H1 (cell line): ENCODE results near the gene TCERG1L. TPM values are rescaled to one million over a fixed set of nuclear protein-coding genes. Genes with fewer than 3 reads are reported as not detected.

ENCODE experiments used
- CTCF ChIA-PET: fragments of 300-600 bp; sonication (Branson Sonifier 250); formaldehyde crosslinking; loops from one replicate; lab custom pipeline; 2021; ENCODE audit not compliant: partially characterized antibody; lab: Charles Lee
- POLR2A ChIA-PET: fragments of 300-600 bp; sonication (Branson Sonifier 250); formaldehyde crosslinking; loops from one replicate; lab custom pipeline; 2021; ENCODE audit warnings: inconsistent platforms; ENCODE audit not compliant: partially characterized antibody; lab: Charles Lee
- DNase-seq, 2 experiments: peaks; one replicate each; pipeline versions ENCODE4 v3.0.0 to v3.0.0-alpha.2; 2010 to 2022; ENCODE audit warnings: low spot score in 2 of 2, low read depth in 1 of 2, mixed read lengths in 1 of 2
- FAIRE-seq: peaks from 2 replicates; lab custom pipeline; 2011; peaks lifted over from hg19 to GRCh38; lab: Jason Lieb, UNC
- H2AFZ ChIP-seq: 2 replicates; pipeline ENCODE4 v1.8.1; 2012; ENCODE audit warnings: low read length, inconsistent platforms
- H2AK5ac ChIP-seq: 2 replicates; pipeline ENCODE4 v1.6.1; 2013; ENCODE audit warnings: low read depth, low read length
- H2BK120ac ChIP-seq: replicated peaks from 2 replicates; pipeline ENCODE3; 2013; ENCODE audit warnings: low read depth, low read length, inconsistent platforms
- H2BK12ac ChIP-seq: 2 replicates; pipeline ENCODE4 v1.6.1; 2013; ENCODE audit warnings: low read depth, low read length
- H2BK15ac ChIP-seq: 2 replicates; pipeline ENCODE4 v1.6.1; 2013; ENCODE audit warnings: low read length
- H2BK20ac ChIP-seq: 2 replicates; pipeline ENCODE4 v1.6.1; 2013; ENCODE audit warnings: low read length
- H2BK5ac ChIP-seq: 2 replicates; pipeline ENCODE4 v1.6.1; 2013; ENCODE audit warnings: low read depth, low read length
- H3K14ac ChIP-seq: 2 replicates; pipeline ENCODE4 v1.6.1; 2013; ENCODE audit warnings: inconsistent platforms; ENCODE audit not compliant: insufficient read length
- H3K18ac ChIP-seq: 2 replicates; pipeline ENCODE4 v1.6.1; 2013; ENCODE audit warnings: low read length; ENCODE audit errors: extremely low read depth
- H3K23ac ChIP-seq: 2 replicates; pipeline ENCODE4 v1.6.1; 2013; ENCODE audit warnings: inconsistent platforms; ENCODE audit not compliant: insufficient read length
- H3K23me2 ChIP-seq: 2 replicates; pipeline ENCODE4 v1.6.1; 2013; ENCODE audit warnings: low read depth, low read length
- H3K27ac ChIP-seq: 2 replicates; pipeline ENCODE4 v1.6.1; 2011; ENCODE audit warnings: low read depth, low read length, inconsistent platforms
- H3K27me3 ChIP-seq, 4 experiments: replicated peaks in 1 of 4; 1 replicate in 1 of 4; 2 replicates in 3 of 4; pipeline versions ENCODE4 v1.6.1 to v1.8.1; 2011 to 2013; ENCODE audit warnings: low read length in 3 of 4, mild to moderate bottlenecking in 3 of 4, inconsistent platforms in 2 of 4, mixed read lengths in 2 of 4, moderate library complexity in 1 of 4; ENCODE audit not compliant: control insufficient read depth in 3 of 4, insufficient read depth in 3 of 4; ENCODE audit errors: extremely low read depth in 1 of 4
- H3K36me3 ChIP-seq, 4 experiments: 2 replicates each; pipeline versions ENCODE4 v1.6.1 to v1.8.1; 2011 to 2013; ENCODE audit warnings: mild to moderate bottlenecking in 4 of 4, low read length in 3 of 4, moderate library complexity in 2 of 4, control low read depth in 1 of 4, inconsistent platforms in 1 of 4; ENCODE audit not compliant: insufficient read depth in 4 of 4, control insufficient read depth in 2 of 4
- H3K4ac ChIP-seq: replicated peaks from 2 replicates; pipeline ENCODE3; 2013; ENCODE audit warnings: low read length, low read depth, mixed read lengths, inconsistent platforms; ENCODE audit not compliant: insufficient read length
- H3K4me1 ChIP-seq, 4 experiments: replicated peaks in 1 of 4; 1 replicate in 1 of 4; 2 replicates in 3 of 4; pipeline versions ENCODE4 v1.6.1 to v1.8.1; 2011 to 2013; ENCODE audit warnings: low read length in 3 of 4, inconsistent platforms in 2 of 4, mixed read lengths in 1 of 4; ENCODE audit not compliant: insufficient read depth in 4 of 4, control insufficient read depth in 3 of 4
- H3K4me2 ChIP-seq, 2 experiments: 2 replicates each; pipeline versions ENCODE4 v1.6.1 to v1.8.1; 2011 to 2013; ENCODE audit warnings: low read depth in 2 of 2, low read length in 2 of 2, control low read depth in 1 of 2, inconsistent platforms in 1 of 2, mild to moderate bottlenecking in 1 of 2; ENCODE audit not compliant: insufficient read depth in 1 of 2
- H3K4me3 ChIP-seq, 4 experiments: fragments of 200-600, 300-600 bp in 1 of 4; sonication (generic), shearing (Covaris generic), sonication (Bioruptor Twin) in 1 of 4; 2 replicates each; pipeline versions ENCODE4 v1.5.1 to v1.8.1; 2011 to 2016; ENCODE audit warnings: low read length in 4 of 4, low read depth in 3 of 4, control low read depth in 2 of 4, inconsistent platforms in 2 of 4, mild to moderate bottlenecking in 2 of 4, mixed read lengths in 1 of 4, moderate library complexity in 1 of 4; ENCODE audit not compliant: insufficient read depth in 2 of 4; ENCODE audit errors: extremely low read depth in 1 of 4
- H3K56ac ChIP-seq: replicated peaks from 2 replicates; pipeline ENCODE3; 2013; ENCODE audit warnings: low read depth, mild to moderate bottlenecking, mixed read lengths, low read length, inconsistent platforms; ENCODE audit not compliant: insufficient read length
- H3K79me1 ChIP-seq: 2 replicates; pipeline ENCODE4 v1.6.1; 2013; ENCODE audit warnings: low read depth, low read length, control low read depth
- H3K79me2 ChIP-seq, 2 experiments: 2 replicates each; pipeline versions ENCODE4 v1.6.1 to v1.8.1; 2012 to 2013; ENCODE audit warnings: low read length in 2 of 2, mild to moderate bottlenecking in 2 of 2, inconsistent platforms in 1 of 2; ENCODE audit not compliant: insufficient read depth in 2 of 2, control insufficient read depth in 1 of 2
- H3K9ac ChIP-seq, 4 experiments: replicated peaks in 1 of 4; 1 replicate in 1 of 4; 2 replicates in 3 of 4; pipeline versions ENCODE4 v1.6.1 to v1.8.1; 2011 to 2013; ENCODE audit warnings: low read depth in 3 of 4, low read length in 3 of 4, control low read depth in 2 of 4, mild to moderate bottlenecking in 2 of 4, moderate library complexity in 2 of 4, inconsistent platforms in 1 of 4; ENCODE audit errors: extremely low read depth in 1 of 4
- H3K9me3 ChIP-seq, 2 experiments: 2 replicates each; pipeline versions ENCODE4 v1.6.1 to v1.8.1; 2012 to 2013; ENCODE audit warnings: mild to moderate bottlenecking in 2 of 2, moderate library complexity in 2 of 2, control low read depth in 1 of 2, inconsistent platforms in 1 of 2, low read depth in 1 of 2, low read length in 1 of 2, mixed read lengths in 1 of 2; ENCODE audit not compliant: insufficient read depth in 2 of 2
- H4K20me1 ChIP-seq, 2 experiments: replicated peaks in 1 of 2; 2 replicates each; pipeline versions ENCODE3 to v1.8.1; 2011 to 2013; ENCODE audit warnings: inconsistent platforms in 2 of 2, low read length in 2 of 2, mild to moderate bottlenecking in 1 of 2; ENCODE audit not compliant: insufficient read depth in 2 of 2, control insufficient read depth in 1 of 2
- H4K5ac ChIP-seq: 2 replicates; pipeline ENCODE4 v1.6.1; 2013; ENCODE audit warnings: low read length, low read depth, mixed read lengths, inconsistent platforms; ENCODE audit not compliant: insufficient read length
- H4K8ac ChIP-seq: 2 replicates; pipeline ENCODE4 v1.8.0; 2013; ENCODE audit warnings: mild to moderate bottlenecking, moderate library complexity, low read length, inconsistent platforms; ENCODE audit not compliant: insufficient read depth; ENCODE audit errors: extremely low read depth
- H4K91ac ChIP-seq: replicated peaks from 2 replicates; pipeline ENCODE3; 2013; ENCODE audit warnings: low read length, mixed read lengths, inconsistent platforms; ENCODE audit not compliant: insufficient read length
- ATF2 ChIP-seq: IDR thresholded peaks from 2 replicates; pipeline ENCODE4 v1.6.1; 2012; ENCODE audit warnings: low read length, inconsistent platforms
- E2F6 ChIP-seq: IDR thresholded peaks from 2 replicates; pipeline ENCODE4 v1.6.1; 2012; ENCODE audit warnings: inconsistent platforms
- POLR2AphosphoS5 ChIP-seq: IDR thresholded peaks from 2 replicates; pipeline ENCODE4 v1.6.1; 2011; ENCODE audit warnings: low read depth, low read length
- RBBP5 ChIP-seq: IDR thresholded peaks from 2 replicates; pipeline ENCODE4 v1.7.1; 2012; ENCODE audit warnings: low read depth, mild to moderate bottlenecking, inconsistent platforms, low read length, moderate library complexity, borderline replicate concordance
- RFX5 ChIP-seq: IDR thresholded peaks from 2 replicates; pipeline ENCODE4 v1.6.1; 2011; ENCODE audit warnings: low read depth, low read length, improper control_type of control experiment, borderline replicate concordance
- SIRT6 ChIP-seq: IDR thresholded peaks from one replicate; pipeline ENCODE4 v1.7.1; 2012; ENCODE audit warnings: low read length, inconsistent platforms
- SP4 ChIP-seq: IDR thresholded peaks from 2 replicates; pipeline ENCODE4 v1.6.1; 2012; ENCODE audit warnings: low read length, inconsistent platforms
- SUZ12 ChIP-seq: fragments of 200-600 bp; sonication (generic); IDR thresholded peaks from 2 replicates; pipeline ENCODE4 v1.6.1; 2012; ENCODE audit warnings: mild to moderate bottlenecking, inconsistent platforms, low read length, moderate library complexity, mixed read lengths
- TBP ChIP-seq: IDR thresholded peaks from 2 replicates; pipeline ENCODE4 v1.6.1; 2011; ENCODE audit warnings: low read depth, low read length, improper control_type of control experiment
- TCF12 ChIP-seq: IDR thresholded peaks from 2 replicates; pipeline ENCODE4 v1.6.1; 2011; ENCODE audit warnings: low read depth, mild to moderate bottlenecking, low read length
- ZNF274 ChIP-seq: IDR thresholded peaks from 2 replicates; pipeline ENCODE4 v1.7.0; 2012; ENCODE audit warnings: low read length, borderline replicate concordance; ENCODE audit errors: extremely low read depth
- WGBS, 2 experiments: shearing (Covaris generic) in 1 of 2; methylation state at CpG; one replicate each; pipeline versions ENCODE4 v1.1.6 to v1.1.7; 2013 to 2015; ENCODE audit warnings: low lambda C conversion rate in 2 of 2, mixed read lengths in 2 of 2, inconsistent platforms in 1 of 2, low coverage in 1 of 2, missing lambda C conversion rate in 1 of 2; ENCODE audit not compliant: insufficient replicate concordance in 2 of 2, insufficient coverage in 1 of 2, insufficient read length in 1 of 2; ENCODE audit errors: extremely low coverage in 1 of 2, missing lambda C conversion rate in 1 of 2; 5-methylcytosine and 5-hydroxymethylcytosine counted together
- polyA plus RNA-seq, 7 experiments: library from polyadenylated mRNA; depleted of rRNA in 3 of 7; stranded (reverse) in 5 of 7; unstranded in 2 of 7; fragments of >200 nt in 5 of 7; fragments of 200-250 nt in 2 of 7; gene quantifications; 1 replicate in 5 of 7; 2 replicates in 1 of 7; 4 replicates in 1 of 7; pipeline versions ENCODE4 v1.2.1 to v1.2.3, GENCODE V29; 2011 to 2013; ENCODE audit warnings: missing spikeins in 2 of 7, mixed read lengths in 2 of 7
- total RNA-seq: library from RNA; stranded (reverse); fragmentation: NEBNext Ultra II Directional; extraction: Animal tissue kit (Norgen Biotek cat#: 25700); gene quantifications from 2 replicates; pipeline ENCODE4 v1.2.1, GENCODE V29; 2021

TCERG1L gene
- total and polyA plus RNA-seq, 2 of the 8 experiments (the other 6 are each of a cell fraction or from before 2014, with no cell fraction given): 3.9 to 6.9 TPM

GRCh38 chr10:131119626-131120355, 191.7 kb downstream of the TCERG1L start:
- Histone ChIP-seq H2AFZ (no peak overlapping the region), H3K27me3 (no peaks in the 10 kb centered on the region), H4K20me1 (no peaks in the 10 kb centered on the region), H3K4me2 (no peak overlapping the region), H3K14ac (no peak overlapping the region), H2BK12ac (no peak overlapping the region), H3K79me1 (no peaks in the 10 kb centered on the region; the same call in 1 of the 2 replicates), H3K4me3 (no peak overlapping the region), H3K4me1 (peaks cover 0 to 6% (median 2%) of the 10 kb centered on the region in 4 experiments; a peak in 3 of 7 replicates), H2BK120ac (no peak overlapping the region), H2BK15ac (no peak overlapping the region), H3K79me2 (no peaks in the 10 kb centered on the region), H3K23me2 (no peaks in the 10 kb centered on the region), H3K18ac (no peak overlapping the region), H4K5ac (no peak overlapping the region), H2BK20ac (no peak overlapping the region), H3K56ac (no peak overlapping the region), H3K9me3 (peaks cover 7 to 20% of the 10 kb centered on the region in 2 experiments; a peak in 3 of 4 replicates), H2BK5ac (no peak overlapping the region), H3K4ac (no peak overlapping the region), H2AK5ac (no peak overlapping the region), H3K23ac (no peak overlapping the region), H3K27ac (no peak overlapping the region), H3K36me3 (peaks cover 0 to 2% (median 0%) of the 10 kb centered on the region in 4 experiments; a peak in 1 of 8 replicates), H3K9ac (no peak overlapping the region), H4K91ac (no peak overlapping the region), H4K8ac (no peak overlapping the region)
- ChIA-PET CTCF (no interaction called here), POLR2A (no interaction called here)
- 86% methylated on average over 17 of the region's 17 CpGs; no CpG with 5 or more reads in 1 of the 2 experiments for WGBS, 2 experiments
- no peak for FAIRE-seq
- no peak for DNase-seq
- TF ChIP-seq SUZ12 (no peak), RFX5 (no peak), SIRT6 (no peak), TCF12 (no peak), SP4 (no peak), ZNF274 (no peak), TBP (no peak), RBBP5 (no peak), ATF2 (no peak), POLR2AphosphoS5 (no peak), E2F6 (no peak)
